SH-SY5Y (cell line): ENCODE measurements around the gene ARHGAP26.

Experiments
- GATA2 ChIP-seq: IDR thresholded peaks from 2 replicates; pipeline ENCODE4 v1.6.1; 2011; ENCODE audit warnings: mild to moderate bottlenecking, low read depth, low read length
- GATA3 ChIP-seq: IDR thresholded peaks from 2 replicates; pipeline ENCODE4 v1.6.1; 2011; ENCODE audit warnings: low read depth, mild to moderate bottlenecking, low read length, moderate library complexity

Gene ARHGAP26

GRCh38 chr5:142821034-142821732, 51.0 kb downstream of the ARHGAP26 start:
- TF ChIP-seq GATA2: no peak
- no peak for TF ChIP-seq GATA3

GRCh38 chr5:142821733-142822487, 51.7 kb downstream of the ARHGAP26 start:
- no peak for TF ChIP-seq GATA2
- no peak for TF ChIP-seq GATA3

GRCh38 chr5:142823126-142823525, 52.9 kb downstream of the ARHGAP26 start:
- TF ChIP-seq GATA2: no peak
- no peak for TF ChIP-seq GATA3

- TF ChIP-seq GATA2 (no peak), GATA3 (no peak)
These were observed 53.6 kb downstream of the ARHGAP26 start for GRCh38 chr5:142823806-142824205.

- TF ChIP-seq GATA2: no peak
- TF ChIP-seq GATA3: no peak
These were observed 54.2 kb downstream of the ARHGAP26 start for GRCh38 chr5:142824391-142824790.

DNA sequence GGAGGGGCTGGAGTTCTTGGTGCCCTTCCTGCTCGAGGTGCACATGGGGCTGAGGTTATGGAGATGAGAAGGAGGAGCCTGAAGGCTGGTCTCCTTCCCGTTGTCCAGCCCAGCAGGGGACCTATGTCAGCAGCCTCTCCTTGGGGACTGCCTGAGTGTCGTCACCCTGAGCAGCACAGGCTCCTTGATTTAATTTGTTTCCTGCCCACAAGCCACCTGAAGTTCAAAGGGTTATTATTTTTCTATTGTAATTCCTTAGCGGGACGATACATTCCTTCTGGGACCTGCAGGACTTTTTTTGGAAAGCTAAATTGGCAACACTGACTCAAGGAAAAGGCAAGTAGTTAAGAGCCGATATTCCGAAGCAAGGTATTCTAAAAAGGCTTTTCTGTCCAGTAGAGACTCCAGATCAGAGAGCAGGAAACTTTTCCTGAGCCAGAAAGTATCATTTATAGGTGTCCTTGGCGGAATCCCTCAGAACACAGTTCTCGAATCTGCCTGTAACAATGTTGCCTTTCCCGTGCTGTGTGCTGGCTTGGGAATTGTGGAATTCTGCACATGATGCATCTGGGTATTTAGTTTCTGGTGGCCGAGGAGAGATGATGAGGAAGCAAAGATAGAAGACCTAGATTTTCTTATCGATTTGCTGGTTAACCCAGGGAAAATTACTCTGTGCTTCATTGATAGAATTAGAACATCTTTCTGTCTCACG, 55.4 kb downstream of the ARHGAP26 start:
- TF ChIP-seq GATA2: no peak
- no peak for TF ChIP-seq GATA3

DNA sequence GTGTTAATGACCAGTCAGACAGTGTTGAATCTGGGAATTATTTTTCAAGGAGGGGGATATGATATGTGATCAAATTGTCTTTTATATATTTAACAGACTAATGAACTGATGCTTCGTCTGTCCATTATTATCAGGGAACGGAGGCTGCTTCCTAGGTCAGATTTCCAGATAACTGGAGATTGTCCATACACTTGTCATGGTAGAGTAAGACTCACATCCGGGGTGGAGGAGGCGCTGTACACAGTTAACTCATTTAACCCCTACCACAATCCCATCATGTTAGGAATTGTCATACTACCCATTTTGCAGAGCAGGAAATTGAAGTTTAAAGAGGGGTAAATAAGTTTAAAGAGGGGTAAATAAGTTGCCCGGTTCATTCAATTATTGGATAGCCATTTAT, 55.9 kb downstream of the ARHGAP26 start:
- TF ChIP-seq GATA2: peak; percentile 42; the same call in 1 of the 2 replicates
- TF ChIP-seq GATA3: peak; percentile 38; the same call in 1 of the 2 replicates

DNA sequence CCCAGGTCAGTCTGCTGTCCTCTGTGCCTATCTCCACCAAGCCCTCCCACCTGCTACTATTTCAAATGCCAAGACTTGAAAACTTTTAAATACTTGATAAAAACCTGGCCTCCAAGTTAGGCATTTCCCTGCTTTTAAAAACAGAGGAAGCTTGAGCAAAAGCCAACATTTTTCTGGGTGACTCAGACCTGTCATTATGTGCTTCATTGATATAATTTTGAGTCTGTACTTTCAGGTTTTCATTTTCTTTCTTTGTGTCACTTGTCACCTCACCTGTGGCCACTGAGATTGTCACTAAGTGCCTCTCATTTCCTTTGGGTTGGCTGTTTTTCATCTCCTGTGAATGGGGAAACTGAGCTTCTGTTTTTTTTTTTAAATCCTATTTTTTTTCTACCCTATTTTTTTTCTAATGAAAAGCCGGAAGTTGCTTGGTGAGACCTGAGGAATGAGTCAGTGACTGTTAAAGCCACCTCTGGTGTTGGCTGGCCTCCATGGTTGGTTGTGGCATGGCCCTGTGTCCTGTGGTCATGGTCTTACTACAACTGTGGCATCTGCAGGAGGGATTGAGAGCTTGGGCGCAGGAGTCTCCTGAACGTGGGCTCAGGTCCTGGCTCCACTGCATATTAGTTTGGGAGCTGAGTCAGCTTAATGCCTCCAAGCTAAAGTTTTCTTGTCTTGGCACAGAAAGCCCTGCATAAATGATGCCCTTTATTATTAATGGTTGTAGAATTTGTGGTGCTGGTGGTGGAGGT, 56.7 kb downstream of the ARHGAP26 start:
- TF ChIP-seq GATA2 (no peak), GATA3 (no peak)

- TF ChIP-seq GATA3 (no peak), GATA2 (no peak)
These were observed 57.9 kb downstream of the ARHGAP26 start for GRCh38 chr5:142827934-142828576.

GRCh38 chr5:142828797-142829535, 58.8 kb downstream of the ARHGAP26 start:
- TF ChIP-seq GATA3 (no peak), GATA2 (no peak)

- TF ChIP-seq GATA2: no peak
- no peak for TF ChIP-seq GATA3
These were observed 59.6 kb downstream of the ARHGAP26 start for GRCh38 chr5:142829801-142830220.

DNA sequence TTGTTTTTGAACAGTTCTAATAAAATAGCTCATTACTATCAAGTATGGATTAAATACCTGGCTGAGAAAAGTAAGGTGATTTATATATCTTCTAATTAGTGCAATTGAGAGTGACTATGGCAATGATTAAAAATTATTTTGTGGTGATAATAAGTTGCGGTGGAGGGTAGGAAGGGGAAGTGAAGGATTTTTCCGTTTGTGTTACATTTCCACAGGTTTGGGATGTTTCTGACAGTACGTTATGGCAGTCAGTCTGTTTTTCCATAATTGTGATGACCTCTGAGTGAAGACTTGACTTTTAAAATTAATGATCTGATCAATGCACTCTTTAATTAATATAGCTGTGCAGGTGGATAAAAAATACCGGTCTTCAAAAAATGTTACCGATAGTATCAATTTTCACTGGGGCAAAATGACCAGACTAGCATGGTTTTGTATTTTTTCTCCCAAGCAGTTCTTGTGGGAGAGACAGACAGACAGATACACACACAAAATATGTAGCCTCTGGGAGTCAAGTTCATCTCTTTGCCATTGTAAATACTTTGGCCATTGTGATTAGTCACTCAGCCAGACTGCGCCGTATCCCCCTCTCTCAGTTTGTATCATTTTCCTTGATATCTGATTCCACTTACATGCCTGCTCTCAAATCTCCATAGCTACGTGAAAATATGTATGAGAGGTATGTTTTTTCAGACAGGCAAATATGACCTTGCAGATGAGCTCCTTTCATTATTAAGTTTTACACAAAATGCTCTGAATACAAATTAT, 60.2 kb downstream of the ARHGAP26 start:
- TF ChIP-seq GATA2 (no peak), GATA3 (no peak)
